ENCODE data around the gene LASP1.

The LASP1 gene

GRCh38 chr17:38888842-38889241, 19.0 kb downstream of the LASP1 start:
- Histone ChIP-seq H3K27me3 (ENCODE audit: control insufficient read depth, low read length) (no peaks in the 10 kb centered on the region), H3K79me2 (ENCODE audit: control insufficient read depth, low read length) (peaks cover 26% of the 10 kb centered on the region), H3K9me3 (ENCODE audit: control insufficient read depth, insufficient read depth, low read length) (no peaks in the 10 kb centered on the region), H3K9me2 (replicated peaks; ENCODE audit: control insufficient read depth, low read length) (no peaks in the 10 kb centered on the region), H3F3A (ENCODE audit: control insufficient read depth, insufficient read depth) (no peaks in the 10 kb centered on the region), H3K4me2 (ENCODE audit: low read length) (no peak overlapping the region), H3K36me3 (ENCODE audit: control insufficient read depth, low read length) (peaks cover 59% of the 10 kb centered on the region), H3K4me3 (ENCODE audit: low read length) (no peak overlapping the region), H4K20me1 (ENCODE audit: control insufficient read depth, insufficient read depth, low read depth, low read length) (no peaks in the 10 kb centered on the region), H3K4me1 (ENCODE audit: control insufficient read depth, low read length) (peaks cover 5% of the 10 kb centered on the region; the same call in 1 of the 2 replicates), H3K27ac (ENCODE audit: low read depth, low read length) (no peak overlapping the region)
- TF ChIP-seq CTCF (IDR thresholded peaks at IDR 0.05; ENCODE audit: low read depth, low read length, poor library complexity, severe bottlenecking) (no peak), EZH2phosphoT487 (IDR thresholded peaks at IDR 0.05; ENCODE audit: borderline replicate concordance, low read length) (no peak)

- Histone ChIP-seq H3K27me3 (ENCODE audit: control insufficient read depth, low read length) (no peaks in the 10 kb centered on the region), H3K79me2 (ENCODE audit: control insufficient read depth, low read length) (peaks cover 22% of the 10 kb centered on the region)
Measured at GRCh38 chr17:38889745-38890409, 20.0 kb downstream of the LASP1 start.

GRCh38 chr17:38890410-38890746, 20.5 kb downstream of the LASP1 start:
- H3K27me3 ChIP-seq (ENCODE audit: control insufficient read depth, low read length) = no peaks in the 10 kb centered on the region
- no peak overlapping the region for H3K4me3 ChIP-seq (ENCODE audit: low read length)
- peaks cover 5% of the 10 kb centered on the region; the same call in 1 of the 2 replicates for H3K4me1 ChIP-seq (ENCODE audit: control insufficient read depth, low read length)
- no peaks in the 10 kb centered on the region for H3K9me3 ChIP-seq (ENCODE audit: control insufficient read depth, insufficient read depth, low read length)
- H3K79me2 ChIP-seq (ENCODE audit: control insufficient read depth, low read length) = peaks cover 18% of the 10 kb centered on the region
- no peak for TF ChIP-seq CTCF (IDR thresholded peaks at IDR 0.05; ENCODE audit: low read depth, low read length, poor library complexity, severe bottlenecking)
- TF ChIP-seq EZH2phosphoT487 (IDR thresholded peaks at IDR 0.05; ENCODE audit: borderline replicate concordance, low read length) = no peak
- H4K20me1 ChIP-seq (ENCODE audit: control insufficient read depth, insufficient read depth, low read depth, low read length) = no peaks in the 10 kb centered on the region
- 0 out of 2 replicates have a peak, but pooled peaks cover 2% of the 10 kb centered on the region for H3F3A ChIP-seq (ENCODE audit: control insufficient read depth, insufficient read depth)
- no peak overlapping the region for H3K4me2 ChIP-seq (ENCODE audit: low read length)
- peaks cover 54% of the 10 kb centered on the region for H3K36me3 ChIP-seq (ENCODE audit: control insufficient read depth, low read length)
- no peaks in the 10 kb centered on the region for H3K9me2 ChIP-seq (replicated peaks; ENCODE audit: control insufficient read depth, low read length)
- no peak overlapping the region for H3K27ac ChIP-seq (ENCODE audit: low read depth, low read length)

More at GRCh38 chr17:38889745-38890409, 20.0 kb downstream of the LASP1 start:
- Histone ChIP-seq H3K4me2 (ENCODE audit: low read length) (no peak overlapping the region), H3K9me2 (replicated peaks; ENCODE audit: control insufficient read depth, low read length) (no peaks in the 10 kb centered on the region), H3F3A (ENCODE audit: control insufficient read depth, insufficient read depth) (0 out of 2 replicates have a peak, but pooled peaks cover 2% of the 10 kb centered on the region), H4K20me1 (ENCODE audit: control insufficient read depth, insufficient read depth, low read depth, low read length) (no peaks in the 10 kb centered on the region), H3K4me1 (ENCODE audit: control insufficient read depth, low read length) (peaks cover 5% of the 10 kb centered on the region; the same call in 1 of the 2 replicates), H3K36me3 (ENCODE audit: control insufficient read depth, low read length) (peaks cover 56% of the 10 kb centered on the region), H3K4me3 (ENCODE audit: low read length) (no peak overlapping the region), H3K27ac (ENCODE audit: low read depth, low read length) (no peak overlapping the region), H3K9me3 (ENCODE audit: control insufficient read depth, insufficient read depth, low read length) (no peaks in the 10 kb centered on the region)
- TF ChIP-seq EZH2phosphoT487 (IDR thresholded peaks at IDR 0.05; ENCODE audit: borderline replicate concordance, low read length) = no peak
- no peak for TF ChIP-seq CTCF (IDR thresholded peaks at IDR 0.05; ENCODE audit: low read depth, low read length, poor library complexity, severe bottlenecking)

Measured in DOHH2 (cell line).